ENCODE results near the gene EPRS1. TPM values are rescaled to one million over a fixed set of nuclear protein-coding genes. Genes with fewer than 3 reads are reported as not detected.
A peak's percentile ranks its signal among the peaks of the same experiment; 100 is the strongest.

EPRS1 gene
- total RNA-seq, 1 experiment from 2014 or later: 140 TPM

DNA sequence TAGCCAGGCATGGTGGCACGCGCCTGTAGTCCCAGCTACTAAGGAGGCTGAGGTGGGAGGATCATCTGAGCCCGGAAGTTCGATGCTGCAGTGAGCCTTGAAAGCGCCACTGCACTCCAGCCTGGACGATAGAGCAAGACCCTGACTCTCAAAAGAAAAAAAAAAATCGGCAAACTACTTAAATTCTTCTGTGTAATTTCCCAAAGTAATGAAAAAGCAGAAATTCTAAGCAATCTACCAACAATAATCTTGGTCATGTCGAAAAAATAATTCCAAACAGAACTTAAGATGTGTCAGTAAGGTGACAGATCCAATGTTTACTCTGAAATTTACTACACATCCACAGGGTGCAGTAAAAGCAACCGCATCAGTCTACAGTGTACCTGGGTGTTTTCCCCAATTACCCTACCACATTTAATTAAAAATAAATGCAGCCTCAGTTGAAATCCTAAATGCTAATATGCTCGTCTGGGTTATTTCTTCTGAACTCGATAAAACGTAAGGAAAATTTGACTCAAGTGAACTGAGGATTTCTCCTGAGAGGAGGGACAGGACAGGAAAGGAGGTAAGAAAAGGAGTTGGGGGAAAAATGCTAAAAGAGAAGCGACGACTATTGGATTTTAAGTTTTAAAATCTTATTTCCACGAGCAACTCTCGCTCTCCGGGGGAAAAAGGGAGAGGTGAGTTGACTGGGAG, 801 bp downstream of the EPRS1 start:
- peak overlapping the region; percentile 97 for H3K27ac Mint-ChIP-seq
- peak; percentile 84 for TF ChIP-seq ZNF121 (CRISPR knock-in tag; IDR thresholded peaks at IDR 0.05)
- TF ChIP-seq, protein P1, sequence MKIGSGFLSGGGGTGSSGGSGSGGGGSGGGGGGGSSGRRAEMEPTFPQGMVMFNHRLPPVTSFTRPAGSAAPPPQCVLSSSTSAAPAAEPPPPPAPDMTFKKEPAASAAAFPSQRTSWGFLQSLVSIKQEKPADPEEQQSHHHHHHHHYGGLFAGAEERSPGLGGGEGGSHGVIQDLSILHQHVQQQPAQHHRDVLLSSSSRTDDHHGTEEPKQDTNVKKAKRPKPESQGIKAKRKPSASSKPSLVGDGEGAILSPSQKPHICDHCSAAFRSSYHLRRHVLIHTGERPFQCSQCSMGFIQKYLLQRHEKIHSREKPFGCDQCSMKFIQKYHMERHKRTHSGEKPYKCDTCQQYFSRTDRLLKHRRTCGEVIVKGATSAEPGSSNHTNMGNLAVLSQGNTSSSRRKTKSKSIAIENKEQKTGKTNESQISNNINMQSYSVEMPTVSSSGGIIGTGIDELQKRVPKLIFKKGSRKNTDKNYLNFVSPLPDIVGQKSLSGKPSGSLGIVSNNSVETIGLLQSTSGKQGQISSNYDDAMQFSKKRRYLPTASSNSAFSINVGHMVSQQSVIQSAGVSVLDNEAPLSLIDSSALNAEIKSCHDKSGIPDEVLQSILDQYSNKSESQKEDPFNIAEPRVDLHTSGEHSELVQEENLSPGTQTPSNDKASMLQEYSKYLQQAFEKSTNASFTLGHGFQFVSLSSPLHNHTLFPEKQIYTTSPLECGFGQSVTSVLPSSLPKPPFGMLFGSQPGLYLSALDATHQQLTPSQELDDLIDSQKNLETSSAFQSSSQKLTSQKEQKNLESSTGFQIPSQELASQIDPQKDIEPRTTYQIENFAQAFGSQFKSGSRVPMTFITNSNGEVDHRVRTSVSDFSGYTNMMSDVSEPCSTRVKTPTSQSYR (CRISPR knock-in tag; IDR thresholded peaks at IDR 0.05): no peak
- POLR2A ChIA-PET: no interaction called here
- peak overlapping the region; percentile 95 for H3K4me3 Mint-ChIP-seq
- CTCF ChIA-PET: interaction anchor here (0.6 to 1.5 kb wide), 8 partner anchors 14 to 206 kb away, joined by 3 to 7 read pairs (median 3); partner anchors contain the start of genes BPNT1 and IARS2
- no peaks in the 10 kb centered on the region for H3K9me3 Mint-ChIP-seq
- peaks cover 12% of the 10 kb centered on the region; the same call in 1 of the 2 replicates for H3K4me1 Mint-ChIP-seq
- 0 out of 2 replicates have a peak, but pooled peaks cover 3% of the 10 kb centered on the region for H3K36me3 Mint-ChIP-seq
- ATAC-seq (no peak), DNase-seq (ENCODE audit: low spot score) (no peak)
- no peaks in the 10 kb centered on the region for H3K27me3 Mint-ChIP-seq (ENCODE audit: low read depth)

DNA sequence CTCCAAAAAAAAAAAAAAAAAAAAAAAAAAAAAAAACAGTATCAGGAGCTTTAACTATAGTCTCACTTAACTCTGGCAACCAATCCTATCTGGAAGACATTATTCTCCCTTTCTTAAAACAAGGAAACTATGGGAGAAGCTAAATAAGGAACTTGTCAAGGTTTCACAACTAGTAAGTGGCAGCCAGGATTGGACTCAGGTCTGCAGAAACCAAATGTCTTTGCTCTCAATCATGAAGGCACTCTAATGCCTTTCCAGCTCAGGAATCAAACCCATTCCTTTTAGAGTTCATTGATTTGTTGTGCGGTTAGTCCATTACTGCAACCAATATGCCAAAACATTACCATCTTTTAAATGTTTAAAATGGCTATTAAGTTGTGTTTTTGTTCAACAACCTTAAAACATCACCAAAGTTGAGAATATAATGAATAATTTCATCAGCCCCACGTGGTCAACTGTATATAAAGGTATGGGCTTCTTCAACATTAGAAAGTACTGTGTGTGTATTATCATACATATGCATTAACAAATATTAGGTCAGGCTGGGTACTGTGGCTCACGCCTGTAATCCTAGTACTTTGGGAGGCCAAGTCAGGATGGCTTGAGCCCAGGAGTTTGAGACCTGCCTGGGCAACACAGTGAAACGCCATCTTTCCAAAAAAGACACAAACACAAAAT, 1.5 kb downstream of the EPRS1 start:
- ChIA-PET CTCF (interaction anchor here (0.8 kb wide), 1 partner anchor 9 kb away, joined by 6 read pairs; no protein-coding TSS in a partner anchor), POLR2A (interaction anchor here (0.5 kb wide), 1 partner anchor 44 kb away, joined by 3 read pairs; no protein-coding TSS in a partner anchor)
- Mint-ChIP-seq H3K27ac (no peak overlapping the region), H3K27me3 (ENCODE audit: low read depth) (no peaks in the 10 kb centered on the region), H3K4me1 (peaks cover 12% of the 10 kb centered on the region; the same call in 1 of the 2 replicates), H3K36me3 (peaks cover 7% of the 10 kb centered on the region; the same call in 1 of the 2 replicates), H3K4me3 (peak overlapping the region; percentile 95), H3K9me3 (no peaks in the 10 kb centered on the region)
- ATAC-seq (no peak), DNase-seq (ENCODE audit: low spot score) (no peak)
- no peak for TF ChIP-seq CBFB (CRISPR knock-in tag; IDR thresholded peaks at IDR 0.05; ENCODE audit: low read depth)
- no peak for TF ChIP-seq NR1H2 (CRISPR knock-in tag; IDR thresholded peaks at IDR 0.05)
- TF ChIP-seq, protein P2, sequence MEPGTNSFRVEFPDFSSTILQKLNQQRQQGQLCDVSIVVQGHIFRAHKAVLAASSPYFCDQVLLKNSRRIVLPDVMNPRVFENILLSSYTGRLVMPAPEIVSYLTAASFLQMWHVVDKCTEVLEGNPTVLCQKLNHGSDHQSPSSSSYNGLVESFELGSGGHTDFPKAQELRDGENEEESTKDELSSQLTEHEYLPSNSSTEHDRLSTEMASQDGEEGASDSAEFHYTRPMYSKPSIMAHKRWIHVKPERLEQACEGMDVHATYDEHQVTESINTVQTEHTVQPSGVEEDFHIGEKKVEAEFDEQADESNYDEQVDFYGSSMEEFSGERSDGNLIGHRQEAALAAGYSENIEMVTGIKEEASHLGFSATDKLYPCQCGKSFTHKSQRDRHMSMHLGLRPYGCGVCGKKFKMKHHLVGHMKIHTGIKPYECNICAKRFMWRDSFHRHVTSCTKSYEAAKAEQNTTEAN (CRISPR knock-in tag; IDR thresholded peaks at IDR 0.05): no peak
- TF ChIP-seq PRRX2 (CRISPR knock-in tag; IDR thresholded peaks at IDR 0.05): no peak
- TF ChIP-seq, protein P3, sequence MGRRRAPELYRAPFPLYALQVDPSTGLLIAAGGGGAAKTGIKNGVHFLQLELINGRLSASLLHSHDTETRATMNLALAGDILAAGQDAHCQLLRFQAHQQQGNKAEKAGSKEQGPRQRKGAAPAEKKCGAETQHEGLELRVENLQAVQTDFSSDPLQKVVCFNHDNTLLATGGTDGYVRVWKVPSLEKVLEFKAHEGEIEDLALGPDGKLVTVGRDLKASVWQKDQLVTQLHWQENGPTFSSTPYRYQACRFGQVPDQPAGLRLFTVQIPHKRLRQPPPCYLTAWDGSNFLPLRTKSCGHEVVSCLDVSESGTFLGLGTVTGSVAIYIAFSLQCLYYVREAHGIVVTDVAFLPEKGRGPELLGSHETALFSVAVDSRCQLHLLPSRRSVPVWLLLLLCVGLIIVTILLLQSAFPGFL (CRISPR knock-in tag; IDR thresholded peaks at IDR 0.05; ENCODE audit: borderline replicate concordance): no peak
- TF ChIP-seq, protein P4, sequence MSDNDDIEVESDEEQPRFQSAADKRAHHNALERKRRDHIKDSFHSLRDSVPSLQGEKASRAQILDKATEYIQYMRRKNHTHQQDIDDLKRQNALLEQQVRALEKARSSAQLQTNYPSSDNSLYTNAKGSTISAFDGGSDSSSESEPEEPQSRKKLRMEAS (CRISPR knock-in tag; IDR thresholded peaks at IDR 0.05): no peak
- no peak for TF ChIP-seq NR2C2 (CRISPR knock-in tag; IDR thresholded peaks at IDR 0.05)
- no peak for TF ChIP-seq ZNF219 (CRISPR knock-in tag; IDR thresholded peaks at IDR 0.05; ENCODE audit: borderline replicate concordance)
- no peak for TF ChIP-seq SOX15 (CRISPR knock-in tag; IDR thresholded peaks at IDR 0.05)
- TF ChIP-seq, protein P5, sequence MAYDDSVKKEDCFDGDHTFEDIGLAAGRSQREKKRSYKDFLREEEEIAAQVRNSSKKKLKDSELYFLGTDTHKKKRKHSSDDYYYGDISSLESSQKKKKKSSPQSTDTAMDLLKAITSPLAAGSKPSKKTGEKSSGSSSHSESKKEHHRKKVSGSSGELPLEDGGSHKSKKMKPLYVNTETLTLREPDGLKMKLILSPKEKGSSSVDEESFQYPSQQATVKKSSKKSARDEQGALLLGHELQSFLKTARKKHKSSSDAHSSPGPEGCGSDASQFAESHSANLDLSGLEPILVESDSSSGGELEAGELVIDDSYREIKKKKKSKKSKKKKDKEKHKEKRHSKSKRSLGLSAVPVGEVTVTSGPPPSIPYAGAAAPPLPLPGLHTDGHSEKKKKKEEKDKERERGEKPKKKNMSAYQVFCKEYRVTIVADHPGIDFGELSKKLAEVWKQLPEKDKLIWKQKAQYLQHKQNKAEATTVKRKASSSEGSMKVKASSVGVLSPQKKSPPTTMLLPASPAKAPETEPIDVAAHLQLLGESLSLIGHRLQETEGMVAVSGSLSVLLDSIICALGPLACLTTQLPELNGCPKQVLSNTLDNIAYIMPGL (CRISPR knock-in tag; IDR thresholded peaks at IDR 0.05): no peak
- TF ChIP-seq ZNF232 (CRISPR knock-in tag; IDR thresholded peaks at IDR 0.05): no peak
